K562 (cell line): Measurements from ENCODE around the gene AHSA1. TPM values are rescaled to one million over a fixed set of nuclear protein-coding genes. Genes with fewer than 3 reads are reported as not detected.

ENCODE experiments used
- BMI1 ChIP-seq: fragments of 150-350 bp; IDR thresholded peaks from 2 replicates; pipeline ENCODE4 v1.6.1; 2014; ENCODE audit warnings: low read length
- CBFA2T3 ChIP-seq: fragments of 450-650 bp; IDR thresholded peaks from 2 replicates; pipeline ENCODE4 v1.6.1; 2017
- CBX2 ChIP-seq: fragments of 200-600 bp; sonication (generic); IDR thresholded peaks from one replicate; pipeline ENCODE4 v1.6.1; 2012; ENCODE audit warnings: mild to moderate bottlenecking, low read length, inconsistent platforms; ENCODE audit not compliant: insufficient read depth, poor library complexity, severe bottlenecking
- CHD1 ChIP-seq: fragments of 200-600 bp; sonication (generic); IDR thresholded peaks from one replicate; pipeline ENCODE4 v1.6.1; 2012; ENCODE audit warnings: mild to moderate bottlenecking, moderate library complexity, low read length, inconsistent platforms
- EP400 ChIP-seq: fragments of 450-650 bp; IDR thresholded peaks from 2 replicates; pipeline ENCODE4 v1.6.1; 2017; ENCODE audit warnings: antibody characterized with exemption, mild to moderate bottlenecking, moderate library complexity
- FOXP1 ChIP-seq: sonication (generic); formaldehyde crosslinking; IDR thresholded peaks from 2 replicates; pipeline ENCODE4 v1.8.0; 2022; ENCODE audit warnings: mild to moderate bottlenecking, missing genetic modification reagents
- HES1 ChIP-seq: fragments of 450-650 bp; IDR thresholded peaks from 2 replicates; pipeline ENCODE4 v1.6.1; 2016; ENCODE audit warnings: low read depth, mild to moderate bottlenecking, moderate library complexity
- ILK ChIP-seq: fragments of 450-650 bp; IDR thresholded peaks from 2 replicates; pipeline ENCODE4 v1.6.1; 2016; ENCODE audit warnings: missing genetic modification characterization, low read depth, mild to moderate bottlenecking, missing compliant biosample characterization, moderate library complexity, borderline replicate concordance
- L3MBTL2 ChIP-seq: fragments of 450-650 bp; IDR thresholded peaks from 2 replicates; pipeline ENCODE4 v1.6.1; 2016; ENCODE audit warnings: mild to moderate bottlenecking, moderate library complexity
- MAX ChIP-seq: sonication (generic); formaldehyde crosslinking; IDR thresholded peaks from 2 replicates; pipeline ENCODE4 v1.9.0; 2022; ENCODE audit warnings: mild to moderate bottlenecking, missing genetic modification reagents
- PHF8 ChIP-seq: fragments of 200-600 bp; sonication (generic); IDR thresholded peaks from 2 replicates; pipeline ENCODE4 v1.6.1; 2012; ENCODE audit warnings: mixed run types, mild to moderate bottlenecking, inconsistent platforms, low read length, moderate library complexity, borderline replicate concordance
- POLR3G ChIP-seq: IDR thresholded peaks from 2 replicates; pipeline ENCODE4 v1.6.1; 2011; ENCODE audit not compliant: insufficient read length, insufficient replicate concordance; ENCODE audit errors: extremely low read depth
- SFPQ ChIP-seq: fragments of 200-400 bp; formaldehyde crosslinking; IDR thresholded peaks from 2 replicates; pipeline ENCODE4 v1.6.1; 2017; ENCODE audit warnings: mild to moderate bottlenecking, low read depth, low read length, moderate library complexity
- TAF15 ChIP-seq: fragments of 200-400 bp; formaldehyde crosslinking; IDR thresholded peaks from 2 replicates; pipeline ENCODE4 v1.6.1; 2017; ENCODE audit warnings: mild to moderate bottlenecking, low read depth, low read length, moderate library complexity
- ZNF644 ChIP-seq: fragments of 200-800 bp; sonication (Bioruptor generic); IDR thresholded peaks from 2 replicates; pipeline ENCODE4 v1.6.1; 2016; ENCODE audit warnings: low read depth, missing genetic modification characterization, missing compliant biosample characterization
- polyA plus RNA-seq, 8 experiments: library from polyadenylated mRNA; depleted of rRNA in 4 of 8; stranded (reverse) in 5 of 8; unstranded in 3 of 8; fragments of >200 nt; fragmentation: Nextera tagmentation in 2 of 8; fragmentation: Illumina TruSeq in 1 of 8; extraction: Ambion mirVana in 2 of 8; extraction: Trizol in 1 of 8; gene quantifications; 2 replicates each; pipeline versions ENCODE4 v1.2.1 to v1.2.3, GENCODE V29; 2011 to 2014; ENCODE audit warnings: inconsistent platforms in 1 of 8, missing spikeins in 1 of 8
- total RNA-seq, 7 experiments: library from RNA; depleted of rRNA in 6 of 7; stranded (reverse); fragments of >200 nt in 6 of 7; fragmentation: Illumina TruSeq in 2 of 7; extraction: Trizol in 2 of 7; gene quantifications; 2 replicates each; pipeline versions ENCODE4 v1.2.1 to v1.2.3, GENCODE V29; 2011 to 2021; ENCODE audit warnings: low replicate concordance in 1 of 7
- TF ChIP-seq, protein P1 (sequence below): IDR thresholded peaks from 2 replicates; pipeline ENCODE4 v1.6.1; 2012; ENCODE audit warnings: low read depth, low read length, improper control_type of control experiment, borderline replicate concordance
- TF ChIP-seq, protein P2 (sequence below), 2 experiments: fragments of 450-650 bp; conservative IDR thresholded peaks; 2 replicates each; pipeline ENCODE4 v1.6.1; 2017; ENCODE audit warnings: mild to moderate bottlenecking in 2 of 2, moderate library complexity in 2 of 2
- TF ChIP-seq, protein P3 (sequence below): sonication (generic); formaldehyde crosslinking; IDR thresholded peaks from 2 replicates; pipeline ENCODE4 v1.8.0; 2022; ENCODE audit warnings: missing genetic modification reagents, mild to moderate bottlenecking, borderline replicate concordance
- TF ChIP-seq, protein P4 (sequence below): fragments of 250-450 bp; sonication (Bioruptor Pico); IDR thresholded peaks from 2 replicates; pipeline ENCODE4 v1.8.0; 2021; ENCODE audit warnings: borderline replicate concordance, mild to moderate bottlenecking, moderate library complexity; ENCODE audit not compliant: poor library complexity, severe bottlenecking

AHSA1 gene
- total and polyA plus RNA-seq, 9 of the 15 experiments (the other 6 are each of a cell fraction or from before 2014, with no cell fraction given) = 41.4 to 317 (median 184) TPM

GRCh38 chr14:77458249-77458950, 507 bp downstream of the AHSA1 start (continued):
- TF ChIP-seq POLR3G = no peak
- TF ChIP-seq, protein P1, sequence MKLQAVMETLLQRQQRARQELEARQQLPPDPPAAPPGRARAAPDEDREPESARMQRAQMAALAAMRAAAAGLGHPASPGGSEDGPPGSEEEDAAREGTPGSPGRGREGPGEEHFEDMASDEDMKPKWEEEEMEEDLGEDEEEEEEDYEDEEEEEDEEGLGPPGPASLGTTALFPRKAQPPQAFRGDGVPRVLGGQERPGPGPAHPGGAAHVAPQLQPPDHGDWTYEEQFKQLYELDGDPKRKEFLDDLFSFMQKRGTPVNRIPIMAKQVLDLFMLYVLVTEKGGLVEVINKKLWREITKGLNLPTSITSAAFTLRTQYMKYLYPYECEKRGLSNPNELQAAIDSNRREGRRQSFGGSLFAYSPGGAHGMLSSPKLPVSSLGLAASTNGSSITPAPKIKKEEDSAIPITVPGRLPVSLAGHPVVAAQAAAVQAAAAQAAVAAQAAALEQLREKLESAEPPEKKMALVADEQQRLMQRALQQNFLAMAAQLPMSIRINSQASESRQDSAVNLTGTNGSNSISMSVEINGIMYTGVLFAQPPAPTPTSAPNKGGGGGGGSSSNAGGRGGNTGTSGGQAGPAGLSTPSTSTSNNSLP = no peak
- TF ChIP-seq ZNF644 = no peak
- 0 out of 2 replicates have a peak, but pooled peaks have one; percentile 15 for TF ChIP-seq HES1
- no peak for TF ChIP-seq CBFA2T3
- TF ChIP-seq, protein P2, sequence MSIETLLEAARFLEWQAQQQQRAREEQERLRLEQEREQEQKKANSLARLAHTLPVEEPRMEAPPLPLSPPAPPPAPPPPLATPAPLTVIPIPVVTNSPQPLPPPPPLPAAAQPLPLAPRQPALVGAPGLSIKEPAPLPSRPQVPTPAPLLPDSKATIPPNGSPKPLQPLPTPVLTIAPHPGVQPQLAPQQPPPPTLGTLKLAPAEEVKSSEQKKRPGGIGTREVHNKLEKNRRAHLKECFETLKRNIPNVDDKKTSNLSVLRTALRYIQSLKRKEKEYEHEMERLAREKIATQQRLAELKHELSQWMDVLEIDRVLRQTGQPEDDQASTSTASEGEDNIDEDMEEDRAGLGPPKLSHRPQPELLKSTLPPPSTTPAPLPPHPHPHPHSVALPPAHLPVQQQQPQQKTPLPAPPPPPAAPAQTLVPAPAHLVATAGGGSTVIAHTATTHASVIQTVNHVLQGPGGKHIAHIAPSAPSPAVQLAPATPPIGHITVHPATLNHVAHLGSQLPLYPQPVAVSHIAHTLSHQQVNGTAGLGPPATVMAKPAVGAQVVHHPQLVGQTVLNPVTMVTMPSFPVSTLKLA (conservative IDR thresholded peaks at IDR 0.05) = peak; percentile 89 to 91
- TF ChIP-seq ILK (tag) = no peak
- no peak for TF ChIP-seq BMI1
- TF ChIP-seq CBX2 = no peak
- TF ChIP-seq SFPQ = no peak
- peak; percentile 16; the same call in 1 of the 2 replicates for TF ChIP-seq PHF8
- TF ChIP-seq, protein P3, sequence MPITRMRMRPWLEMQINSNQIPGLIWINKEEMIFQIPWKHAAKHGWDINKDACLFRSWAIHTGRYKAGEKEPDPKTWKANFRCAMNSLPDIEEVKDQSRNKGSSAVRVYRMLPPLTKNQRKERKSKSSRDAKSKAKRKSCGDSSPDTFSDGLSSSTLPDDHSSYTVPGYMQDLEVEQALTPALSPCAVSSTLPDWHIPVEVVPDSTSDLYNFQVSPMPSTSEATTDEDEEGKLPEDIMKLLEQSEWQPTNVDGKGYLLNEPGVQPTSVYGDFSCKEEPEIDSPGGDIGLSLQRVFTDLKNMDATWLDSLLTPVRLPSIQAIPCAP (CRISPR knock-in tag) = 0 out of 2 replicates have a peak, but pooled peaks have one; percentile 36
- TF ChIP-seq CHD1 = peak; percentile 72
- TF ChIP-seq FOXP1 = peak; percentile 76; the same call in 1 of the 2 replicates
- TF ChIP-seq TAF15 = no peak
- TF ChIP-seq EP400 = peak; percentile 52
- peak; percentile 69 for TF ChIP-seq MAX
- TF ChIP-seq, protein P4, sequence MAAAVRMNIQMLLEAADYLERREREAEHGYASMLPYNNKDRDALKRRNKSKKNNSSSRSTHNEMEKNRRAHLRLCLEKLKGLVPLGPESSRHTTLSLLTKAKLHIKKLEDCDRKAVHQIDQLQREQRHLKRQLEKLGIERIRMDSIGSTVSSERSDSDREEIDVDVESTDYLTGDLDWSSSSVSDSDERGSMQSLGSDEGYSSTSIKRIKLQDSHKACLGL (CRISPR knock-in tag) = no peak
- peak; percentile 36 for TF ChIP-seq L3MBTL2
